Thymus (tissue), 14 donors: ENCODE results near the gene PDCD2L. TPM values are rescaled to one million over a fixed set of nuclear protein-coding genes. Genes with fewer than 3 reads are reported as not detected.

Source experiments
- DNase-seq, 9 donors: peaks; one replicate each; pipeline ENCODE4 v3.0.0-alpha.2; 2013; ENCODE audit warnings: low spot score in 9 of 9, low read depth in 6 of 9, missing footprints in 1 of 9
- H3K27ac ChIP-seq, 2 donors: one replicate each; pipeline ENCODE4 v1.5.1; 2013; ENCODE audit warnings: control low read depth in 1 of 2, low read depth in 1 of 2, low read length in 1 of 2, mild to moderate bottlenecking in 1 of 2, moderate library complexity in 1 of 2
- H3K27me3 ChIP-seq, 2 donors: one replicate each; pipeline ENCODE4 v1.5.1; 2013; ENCODE audit warnings: low read length in 1 of 2; ENCODE audit not compliant: control insufficient read depth in 2 of 2, insufficient read depth in 1 of 2
- H3K36me3 ChIP-seq, 2 donors: one replicate each; pipeline ENCODE4 v1.5.1; 2013; ENCODE audit warnings: low read length in 1 of 2, mild to moderate bottlenecking in 1 of 2, moderate library complexity in 1 of 2; ENCODE audit not compliant: control insufficient read depth in 2 of 2, insufficient read depth in 2 of 2
- H3K4me1 ChIP-seq, 2 donors: one replicate each; pipeline ENCODE4 v1.5.1; 2013; ENCODE audit warnings: low read length in 2 of 2; ENCODE audit not compliant: control insufficient read depth in 2 of 2, insufficient read depth in 2 of 2
- H3K4me3 ChIP-seq, 2 donors: one replicate each; pipeline ENCODE4 v1.5.1; 2013; ENCODE audit warnings: low read length in 2 of 2, control low read depth in 1 of 2, mild to moderate bottlenecking in 1 of 2
- H3K9me3 ChIP-seq, 2 donors: one replicate each; pipeline ENCODE4 v1.5.1; 2013; ENCODE audit warnings: low read length in 1 of 2, mild to moderate bottlenecking in 1 of 2; ENCODE audit not compliant: control insufficient read depth in 2 of 2, insufficient read depth in 1 of 2
- WGBS: extraction: QIAGEN DNeasy Blood & Tissue Kit; methylation state at CpG from one replicate; pipeline ENCODE4 v1.1.7; 2013; 5-methylcytosine and 5-hydroxymethylcytosine counted together
- long read RNA-seq, 10 donors: transcript quantifications; one replicate each; lab custom pipeline, GENCODE V29; 2026
- polyA plus RNA-seq: library from polyadenylated mRNA; stranded (reverse); fragments of 200-250 nt; gene quantifications from one replicate; pipeline ENCODE4 v1.2.3, GENCODE V29; 2013
- total RNA-seq: library from RNA; stranded (reverse); fragments of 120-200 nt; gene quantifications from one replicate; pipeline ENCODE4 v1.2.4, GENCODE V29; 2013
- donor health status: healthy.

The PDCD2L gene, protein sequence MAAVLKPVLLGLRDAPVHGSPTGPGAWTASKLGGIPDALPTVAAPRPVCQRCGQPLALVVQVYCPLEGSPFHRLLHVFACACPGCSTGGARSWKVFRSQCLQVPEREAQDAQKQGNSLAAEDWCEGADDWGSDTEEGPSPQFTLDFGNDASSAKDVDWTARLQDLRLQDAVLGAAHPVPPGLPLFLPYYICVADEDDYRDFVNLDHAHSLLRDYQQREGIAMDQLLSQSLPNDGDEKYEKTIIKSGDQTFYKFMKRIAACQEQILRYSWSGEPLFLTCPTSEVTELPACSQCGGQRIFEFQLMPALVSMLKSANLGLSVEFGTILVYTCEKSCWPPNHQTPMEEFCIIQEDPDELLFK
- total RNA-seq = 14.1 TPM
- polyA plus RNA-seq = 10.5 TPM
- long read RNA-seq, donor 1, partial matches to known transcripts = 0 of 1 reads
- long read RNA-seq, donor 1, other reads (novel, unspliced or antisense) = 0 of 1 reads
- long read RNA-seq, donor 2, transcript PDCD2L-201 (7 exons, 1,171 nt) = major isoform, 6 of 17 reads
- long read RNA-seq, donor 2, partial matches to known transcripts = 10 of 17 reads
- long read RNA-seq, donor 2, other reads (novel, unspliced or antisense) = 0 of 17 reads
- long read RNA-seq, donor 3, transcript PDCD2L-201 (7 exons, 1,171 nt) = major isoform, 11 of 18 reads
- long read RNA-seq, donor 3, partial matches to known transcripts = 5 of 18 reads
- long read RNA-seq, donor 3, other reads (novel, unspliced or antisense) = 0 of 18 reads
- long read RNA-seq, donor 4, partial matches to known transcripts = 0 of 2 reads
- long read RNA-seq, donor 4, other reads (novel, unspliced or antisense) = 0 of 2 reads
- long read RNA-seq, donor 5, transcript PDCD2L-201 (7 exons, 1,171 nt) = major isoform, 9 of 9 reads
- long read RNA-seq, donor 5, partial matches to known transcripts = 0 of 9 reads
- long read RNA-seq, donor 5, other reads (novel, unspliced or antisense) = 0 of 9 reads
- long read RNA-seq, donor 6, transcript PDCD2L-201 (7 exons, 1,171 nt) = major isoform, 5 of 5 reads
- long read RNA-seq, donor 6, partial matches to known transcripts = 0 of 5 reads
- long read RNA-seq, donor 6, other reads (novel, unspliced or antisense) = 0 of 5 reads
- long read RNA-seq, donor 7, partial matches to known transcripts = 0 of 7 reads
- long read RNA-seq, donor 7, other reads (novel, unspliced or antisense) = 0 of 7 reads
- long read RNA-seq, donor 8, partial matches to known transcripts = 0 of 4 reads
- long read RNA-seq, donor 8, other reads (novel, unspliced or antisense) = 0 of 4 reads
- long read RNA-seq, donor 9, partial matches to known transcripts = 0 of 1 reads
- long read RNA-seq, donor 9, other reads (novel, unspliced or antisense) = 0 of 1 reads
- long read RNA-seq, donor 10, partial matches to known transcripts = 0 of 3 reads
- long read RNA-seq, donor 10, other reads (novel, unspliced or antisense) = 0 of 3 reads

DNA sequence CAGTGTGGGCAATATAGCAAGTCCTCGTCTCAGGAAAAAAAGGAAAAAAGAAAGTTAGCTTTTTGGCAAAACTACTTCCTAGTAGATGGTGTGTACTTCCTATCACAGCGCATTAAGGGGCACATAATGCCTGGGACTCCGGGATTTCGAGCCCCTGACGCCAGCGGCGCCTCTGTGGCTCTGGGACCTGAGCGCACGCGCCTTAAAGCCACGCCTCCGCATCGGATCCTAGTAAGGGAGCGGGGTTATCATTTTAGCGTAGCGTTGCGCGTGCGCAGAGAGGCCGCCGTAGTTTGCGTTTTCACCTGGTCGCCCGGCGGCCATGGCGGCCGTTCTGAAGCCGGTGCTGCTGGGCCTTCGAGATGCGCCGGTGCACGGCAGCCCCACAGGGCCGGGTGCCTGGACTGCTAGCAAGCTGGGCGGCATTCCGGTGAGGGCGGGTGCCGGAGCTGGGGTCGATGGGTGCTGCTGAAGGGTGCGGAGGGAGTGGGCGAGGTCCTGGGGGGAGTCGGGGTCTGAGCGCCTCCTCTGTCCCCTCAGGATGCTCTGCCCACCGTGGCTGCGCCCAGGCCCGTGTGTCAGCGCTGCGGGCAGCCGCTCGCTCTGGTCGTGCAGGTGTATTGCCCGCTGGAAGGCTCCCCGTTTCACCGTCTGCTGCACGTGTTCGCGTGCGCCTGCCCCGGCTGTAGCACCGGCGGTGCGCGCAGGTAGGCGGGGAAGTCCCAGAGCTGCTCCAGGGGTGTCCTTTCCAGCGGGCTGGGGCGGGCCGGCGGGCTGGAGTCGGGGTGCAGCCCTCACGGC lies at the start of gene PDCD2L:
TSS of gene PDCD2L (plus strand) at position 291 of the 801 bp plus-strand sequence. CDS start at position 323, 32 bp downstream.
- Histone ChIP-seq H3K27me3 (no peaks in the 10 kb centered on the region), H3K4me3 (peak within 1 kb of the TSS; percentile 92), H3K36me3 (peaks cover 15 to 20% of the 10 kb centered on the region in 2 donors), H3K9me3 (no peaks in the 10 kb centered on the region), H3K27ac (peak within 1 kb of the TSS in 1 of 2 donors; percentile 85), H3K4me1 (peaks cover 0 to 6% of the 10 kb centered on the region in 2 donors)
- peak; percentile 70 to 94 (median 88) for DNase-seq
- WGBS = under 1% methylated on average over 69 of the region's 69 CpGs

DNA sequence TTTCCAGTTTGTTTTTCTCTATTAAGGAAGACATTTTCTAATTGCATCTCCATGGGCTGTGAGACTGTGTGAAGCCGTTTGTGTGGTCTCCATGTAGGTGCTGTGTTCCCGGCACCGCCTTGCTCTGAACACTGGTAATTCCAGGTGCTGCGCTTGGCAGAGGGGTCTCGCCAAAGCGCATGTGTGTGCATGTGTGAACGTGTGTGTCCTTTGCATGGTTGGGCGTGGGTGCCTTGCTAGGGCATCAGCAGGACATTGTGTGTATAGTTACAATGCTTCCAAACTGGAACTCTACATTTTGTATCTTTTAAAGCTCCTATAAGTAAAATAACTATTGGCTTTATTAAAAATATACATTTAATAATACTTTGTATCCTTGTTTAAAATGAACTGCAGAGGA lies 49.0 kb upstream of the PDCD2L start:
- H3K9me3 ChIP-seq = peaks cover 0 to 4% of the 10 kb centered on the region in 2 donors
- peaks cover 16 to 27% of the 10 kb centered on the region in 2 donors for H3K36me3 ChIP-seq
- no peak for DNase-seq

DNA sequence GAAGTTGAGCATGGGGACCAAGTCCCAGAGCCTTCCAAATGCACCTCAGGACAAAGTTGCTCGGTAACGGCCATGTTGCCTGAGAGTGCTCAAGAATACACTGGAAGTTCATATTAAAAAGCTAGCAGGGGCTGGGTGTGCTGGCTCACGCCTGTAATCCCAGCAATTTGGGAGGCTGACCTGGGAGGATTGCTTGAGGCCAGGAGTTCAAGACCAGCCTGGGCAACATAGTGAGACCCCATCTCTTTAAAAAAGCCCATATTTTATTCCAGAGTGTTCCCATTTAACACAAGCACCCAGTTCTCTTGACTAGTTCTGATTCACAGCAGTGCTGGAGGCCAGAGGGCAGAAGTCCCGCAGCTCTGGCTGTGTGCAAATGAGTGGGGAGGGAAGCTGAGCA lies 47.3 kb upstream of the PDCD2L start:
- no peak overlapping the region for H3K27ac ChIP-seq
- no peaks in the 10 kb centered on the region for H3K27me3 ChIP-seq
- H3K36me3 ChIP-seq = peaks cover 16 to 27% of the 10 kb centered on the region in 2 donors
- peaks cover 12 to 17% of the 10 kb centered on the region in 2 donors for H3K4me1 ChIP-seq
- WGBS = 98% methylated on average over 4 of the region's 4 CpGs
- H3K9me3 ChIP-seq = peaks cover 0 to 4% of the 10 kb centered on the region in 2 donors
- H3K4me3 ChIP-seq = no peak overlapping the region
- no peak for DNase-seq

More for the DNA sequence above, 49.0 kb upstream of the PDCD2L start:
- no peaks in the 10 kb centered on the region for H3K27me3 ChIP-seq
- peaks cover 16 to 33% of the 10 kb centered on the region in 2 donors for H3K4me1 ChIP-seq
- 98% methylated on average over 8 of the region's 8 CpGs for WGBS
- H3K27ac ChIP-seq = no peak overlapping the region
- no peak overlapping the region for H3K4me3 ChIP-seq

DNA sequence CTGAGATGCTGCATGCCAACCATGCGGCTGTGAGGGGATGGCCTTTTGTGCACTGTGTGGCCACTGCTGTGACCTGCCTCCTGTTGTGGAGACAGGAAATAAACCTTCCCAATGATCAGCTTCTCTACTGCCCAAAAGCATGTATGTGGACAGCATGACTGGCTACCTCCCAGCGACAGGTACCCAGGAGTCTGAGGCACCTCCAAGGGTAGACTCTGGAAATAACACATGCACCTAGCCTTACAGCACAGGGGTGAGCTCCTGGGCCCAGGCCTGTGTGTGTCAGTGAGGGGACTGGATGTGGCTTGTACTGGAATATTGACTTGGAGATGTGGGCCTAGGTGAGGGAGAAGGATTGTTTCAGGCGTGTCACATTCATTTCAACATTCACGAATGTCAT lies 46.8 kb upstream of the PDCD2L start:
- WGBS = 99% methylated on average over 4 of the region's 4 CpGs
- no peak for DNase-seq
- Histone ChIP-seq H3K4me1 (peaks cover 12 to 16% of the 10 kb centered on the region in 2 donors), H3K36me3 (peaks cover 16 to 22% of the 10 kb centered on the region in 2 donors), H3K9me3 (peaks cover 0 to 4% of the 10 kb centered on the region in 2 donors), H3K4me3 (no peak overlapping the region), H3K27ac (no peak overlapping the region), H3K27me3 (no peaks in the 10 kb centered on the region)

DNA sequence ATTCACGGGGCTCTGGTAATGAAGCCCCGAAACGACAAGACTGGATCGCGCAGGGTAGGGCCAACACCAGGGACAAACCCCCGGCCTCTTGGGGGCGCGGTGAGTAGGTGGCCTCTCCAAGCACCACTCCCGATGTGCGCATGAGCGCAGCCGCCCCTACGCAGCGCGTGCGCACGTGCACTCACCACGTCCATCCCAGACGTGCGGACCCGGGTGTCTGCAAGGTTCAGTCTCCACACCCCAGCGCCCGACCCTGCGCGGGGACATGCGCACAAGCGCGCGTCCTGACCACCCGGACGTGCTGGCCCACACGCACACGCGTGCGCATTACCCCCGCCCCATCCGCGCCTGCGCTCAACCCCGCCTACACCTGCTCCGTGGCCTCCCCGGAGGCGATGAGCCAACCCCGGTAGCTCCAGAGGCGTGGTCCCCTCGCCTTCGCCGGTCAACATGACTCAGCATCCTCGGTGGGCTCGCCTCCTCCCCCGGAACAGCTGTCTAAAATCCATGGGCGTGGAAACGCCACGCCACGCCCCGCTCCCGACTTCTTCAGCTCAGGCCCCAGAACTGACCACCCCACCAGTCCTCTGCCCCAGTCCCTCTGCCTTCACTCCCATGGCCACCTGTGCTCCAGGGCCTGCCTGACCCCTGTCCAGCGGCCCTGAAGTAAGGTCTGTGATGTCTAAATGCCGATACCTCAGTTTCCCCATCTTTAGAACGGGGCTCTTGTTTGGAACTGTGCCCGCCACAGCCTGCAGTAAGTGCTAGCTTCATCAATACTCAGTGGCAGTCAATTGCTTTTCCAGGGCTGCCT lies 44.9 kb upstream of the PDCD2L start:
- Histone ChIP-seq H3K36me3 (peaks cover 8 to 9% of the 10 kb centered on the region in 2 donors), H3K4me3 (peak overlapping the region; percentile 61 to 64), H3K4me1 (peaks cover 13 to 19% of the 10 kb centered on the region in 2 donors), H3K27ac (peak overlapping the region; percentile 80 to 83), H3K9me3 (peaks cover 0 to 1% of the 10 kb centered on the region in 2 donors), H3K27me3 (no peaks in the 10 kb centered on the region)
- 6% methylated on average over 61 of the region's 61 CpGs for WGBS
- peak; percentile 76 to 94 (median 87) for DNase-seq

DNA sequence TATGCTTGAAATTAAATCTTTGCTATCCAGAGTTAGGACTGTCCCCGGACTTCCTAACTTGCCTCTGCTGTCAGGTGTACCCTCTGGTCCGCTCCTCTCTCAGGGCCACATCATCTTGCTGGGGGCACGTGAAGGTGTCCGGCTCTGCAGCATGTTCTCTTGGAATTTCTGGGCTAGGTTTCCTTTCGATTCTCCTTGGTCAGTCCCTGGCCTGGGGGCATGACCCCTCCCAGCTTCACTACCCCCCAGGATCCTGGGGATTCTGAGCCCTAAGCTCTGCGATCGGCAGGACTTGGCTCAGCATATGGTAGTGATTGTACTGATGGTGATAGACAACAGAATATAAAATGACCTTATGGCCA lies 44.3 kb upstream of the PDCD2L start:
- peak overlapping the region in 1 of 2 donors; percentile 83 for H3K27ac ChIP-seq
- H3K36me3 ChIP-seq = peaks cover 5 to 8% of the 10 kb centered on the region in 2 donors
- no peaks in the 10 kb centered on the region for H3K27me3 ChIP-seq
- peak overlapping the region in 1 of 2 donors; percentile 61 for H3K4me3 ChIP-seq
- 97% methylated on average over 7 of the region's 7 CpGs for WGBS
- peaks cover 0 to 3% of the 10 kb centered on the region in 2 donors for H3K9me3 ChIP-seq
- no peak for DNase-seq
- H3K4me1 ChIP-seq = peaks cover 17 to 23% of the 10 kb centered on the region in 2 donors

DNA sequence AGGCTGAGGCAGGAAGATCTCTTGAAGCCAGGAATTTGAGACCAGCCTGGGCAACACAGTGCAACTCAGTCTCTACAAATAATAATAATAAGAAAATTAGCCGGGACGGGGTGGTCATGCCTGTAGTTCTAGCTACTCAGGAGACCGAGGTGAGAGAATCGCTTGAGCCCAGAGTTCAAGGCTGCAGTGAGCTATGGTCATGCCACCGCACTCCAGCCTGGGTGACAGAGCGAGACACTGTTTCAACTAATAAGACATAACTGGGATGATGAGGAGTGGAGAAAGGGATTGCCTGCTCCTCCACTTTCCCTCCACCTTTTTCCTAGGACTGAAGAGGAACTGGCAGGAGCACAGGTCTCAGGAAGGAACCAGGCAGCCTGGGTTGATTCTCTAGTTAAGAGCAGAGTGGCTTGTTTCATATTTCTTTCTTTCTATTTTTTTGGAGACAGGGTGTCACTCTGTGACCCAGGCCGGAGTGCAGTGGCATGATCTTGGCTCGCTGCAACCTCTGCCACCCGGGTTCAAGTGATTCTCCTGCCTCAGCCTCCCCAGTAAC lies 43.8 kb upstream of the PDCD2L start:
- H3K27ac ChIP-seq = no peak overlapping the region
- WGBS = 98% methylated on average over 9 of the region's 9 CpGs

More for the DNA sequence above, 43.8 kb upstream of the PDCD2L start:
- Histone ChIP-seq H3K4me1 (peaks cover 17 to 23% of the 10 kb centered on the region in 2 donors), H3K4me3 (no peak overlapping the region), H3K27me3 (no peaks in the 10 kb centered on the region), H3K36me3 (peaks cover under 1 to 4% of the 10 kb centered on the region in 2 donors), H3K9me3 (peaks cover 0 to 3% of the 10 kb centered on the region in 2 donors)
- DNase-seq = no peak
